ENCODE measurements around the gene FAM241A.
"Not testable (repeated sequence)": the region's sequence is repeated elsewhere in the genome, so short reads cannot be mapped to it uniquely, and the experiment has no call there.

FAM241A gene

GRCh38 chr4:112145326-112145789, at the start of gene FAM241A:
Gene FAM241A (plus strand): TSS chr4:112145454. CDS start chr4:112145581, 127 bp downstream.
- DNase-seq = peak; percentile 88 to 89

DNA sequence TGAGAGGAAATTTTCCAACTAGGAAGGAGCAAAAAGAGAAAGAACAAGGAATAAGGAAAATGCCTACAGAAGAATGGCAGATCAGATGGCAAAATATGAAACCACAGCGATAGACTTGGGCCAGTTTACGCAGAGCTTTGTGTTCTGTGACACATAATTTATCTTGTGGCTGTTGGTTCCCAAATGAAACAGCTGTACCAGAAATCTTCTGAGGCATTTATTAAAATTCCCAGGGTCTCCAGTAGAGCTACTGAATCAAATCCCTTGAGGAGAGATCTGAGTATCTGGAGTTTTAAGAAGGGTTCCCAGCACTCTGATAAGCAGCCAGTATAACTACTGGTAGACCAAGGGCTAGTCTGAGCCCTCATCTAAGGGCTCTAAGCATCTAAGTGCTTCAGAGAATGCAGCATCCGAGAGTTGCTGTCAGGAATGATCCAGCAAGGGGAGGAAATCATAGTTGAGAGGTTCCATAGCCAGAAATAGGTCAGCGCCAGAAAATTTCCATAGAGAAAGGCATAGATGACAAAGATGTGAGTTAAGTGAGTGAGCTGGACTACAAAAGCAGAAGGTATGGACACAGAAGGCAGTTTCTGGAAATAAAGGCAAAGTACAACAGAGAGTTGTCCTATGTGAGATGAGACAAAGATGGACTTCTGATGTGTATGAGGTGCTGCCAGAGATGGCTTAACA, 46.3 kb upstream of the FAM241A start:
- DNase-seq = no peak

DNA sequence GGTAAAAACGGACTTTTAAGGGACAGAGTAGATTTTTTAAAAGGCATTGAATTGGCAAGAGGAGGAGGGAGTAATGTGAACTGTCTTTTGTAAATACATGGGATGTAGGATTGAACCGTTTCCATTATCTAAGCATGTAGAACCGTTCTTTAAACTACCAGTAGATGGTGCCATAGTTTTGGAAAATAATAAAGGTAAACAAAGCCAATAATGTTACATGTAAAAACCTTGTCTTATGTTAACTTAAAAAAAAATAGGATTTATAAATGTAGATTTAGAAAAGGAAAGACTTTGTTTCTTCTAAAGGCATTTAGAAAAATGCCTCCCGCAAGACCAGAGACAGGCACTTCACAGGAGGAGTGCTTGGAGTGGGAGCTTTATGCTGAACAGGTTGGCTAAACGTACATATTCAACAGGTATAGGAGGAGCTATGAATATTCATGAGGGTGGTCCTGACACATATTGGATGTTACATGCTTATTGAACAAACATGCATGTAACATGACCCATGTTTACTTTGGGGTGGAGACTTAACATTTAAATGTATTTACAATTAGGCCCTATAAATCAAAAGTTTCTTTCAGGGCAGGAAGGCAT, 45.5 kb upstream of the FAM241A start:
- DNase-seq = no peak

- DNase-seq = no peak
Measured at GRCh38 chr4:112102875-112103370, 42.3 kb upstream of the FAM241A start.

DNA sequence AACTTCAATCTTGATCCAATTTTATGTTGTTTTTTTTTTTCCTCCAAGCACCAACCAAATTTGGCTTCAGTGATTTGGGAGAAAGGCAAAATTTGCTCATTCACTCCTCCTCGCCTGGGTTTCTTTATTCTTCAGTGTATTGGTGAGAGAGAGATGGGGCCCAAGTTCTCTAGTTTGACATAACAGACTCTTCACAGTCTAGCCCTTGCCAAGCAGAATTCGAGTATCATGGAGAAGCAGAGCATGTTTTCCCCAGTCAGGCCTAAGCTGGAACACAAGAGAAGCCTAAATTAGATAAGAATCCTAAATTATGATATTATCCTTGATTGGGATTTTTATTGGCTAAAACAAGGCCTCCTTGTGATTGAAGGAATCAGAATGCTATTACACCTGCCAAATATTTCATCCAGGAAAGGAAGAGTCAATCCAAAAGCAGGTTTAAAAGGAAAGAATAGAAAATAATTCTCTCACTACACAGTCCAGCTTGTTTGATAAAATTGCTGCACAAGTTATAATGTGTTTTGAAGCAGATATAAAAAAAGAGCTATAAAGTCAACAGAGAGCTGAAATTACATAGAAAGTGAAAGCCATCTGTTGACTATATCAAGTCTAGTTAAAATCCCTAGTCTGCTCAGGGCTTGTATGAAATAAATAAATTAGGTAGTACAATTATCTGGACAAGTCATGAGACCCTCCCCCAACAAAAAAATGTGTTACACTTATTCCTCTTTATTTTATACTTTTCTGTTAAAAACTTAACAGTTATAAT, 39.9 kb upstream of the FAM241A start:
- no peak for DNase-seq

- no peak for DNase-seq
Measured at GRCh38 chr4:112109360-112110058, 35.7 kb upstream of the FAM241A start.

DNA sequence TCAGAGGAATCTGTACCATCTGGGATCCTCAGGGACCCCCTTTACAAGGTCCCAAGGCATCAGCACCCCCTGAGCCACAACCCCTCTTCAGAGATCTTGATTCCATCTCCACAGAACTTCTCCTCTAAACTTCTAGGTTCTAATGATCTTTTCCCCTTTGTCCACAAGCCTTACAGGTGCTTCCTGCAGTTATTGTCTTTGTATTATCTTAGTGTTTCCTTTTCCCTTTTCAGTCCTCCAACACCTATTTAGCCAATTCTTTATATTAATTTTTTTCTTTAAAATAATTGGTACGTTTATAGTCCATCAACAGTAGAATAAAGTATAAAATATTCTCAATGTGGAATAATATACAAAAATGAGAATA, 35.2 kb upstream of the FAM241A start:
- no peak for DNase-seq

DNA sequence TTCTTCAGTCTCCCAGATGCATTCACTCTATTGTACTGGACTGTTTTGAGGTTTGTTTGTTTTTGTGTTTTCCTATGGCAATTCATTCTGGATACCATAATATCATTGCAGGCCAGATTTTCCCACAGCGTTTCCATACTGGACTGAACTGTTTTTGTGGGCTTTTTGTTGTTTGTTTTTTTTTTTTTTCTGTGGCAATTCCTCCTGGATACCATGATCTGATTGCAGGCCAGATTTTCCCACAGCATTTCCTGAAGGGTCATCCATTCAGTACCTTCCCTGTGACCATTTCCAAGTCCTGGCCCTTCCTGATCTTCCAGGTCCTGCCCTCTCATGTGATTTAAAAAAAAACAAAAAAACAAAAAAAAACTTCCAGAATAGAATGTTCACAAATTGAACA, 33.9 kb upstream of the FAM241A start:
- DNase-seq = no peak

GRCh38 chr4:112112095-112112494, 33.2 kb upstream of the FAM241A start:
- DNase-seq = not testable (repeated sequence)

GRCh38 chr4:112112590-112113170, 32.6 kb upstream of the FAM241A start:
- no peak for DNase-seq

DNA sequence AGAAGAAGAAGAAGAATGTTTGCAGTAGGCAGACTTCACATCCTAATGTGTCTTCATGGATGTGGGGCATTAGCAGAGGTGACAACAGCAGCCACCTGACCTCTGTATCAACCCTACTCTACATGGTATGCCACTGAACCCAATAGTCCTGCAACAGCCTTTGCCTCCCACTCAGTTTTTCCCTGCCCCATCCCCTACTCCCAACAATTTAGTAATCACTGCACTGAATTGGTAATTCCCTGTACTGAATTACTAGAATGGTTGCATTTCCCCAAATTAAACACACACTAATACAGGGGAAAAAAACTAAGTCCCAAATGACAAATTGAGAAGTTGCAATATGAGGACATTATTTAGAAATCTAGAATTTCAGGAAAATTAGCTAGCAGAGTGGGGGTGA, 31.4 kb upstream of the FAM241A start:
- DNase-seq = no peak

GRCh38 chr4:112114452-112114851, 30.8 kb upstream of the FAM241A start:
- no peak for DNase-seq

- no peak for DNase-seq
Measured at GRCh38 chr4:112118742-112119352, 26.4 kb upstream of the FAM241A start.

- DNase-seq = no peak
Measured at GRCh38 chr4:112119353-112119783, 25.9 kb upstream of the FAM241A start.

DNA sequence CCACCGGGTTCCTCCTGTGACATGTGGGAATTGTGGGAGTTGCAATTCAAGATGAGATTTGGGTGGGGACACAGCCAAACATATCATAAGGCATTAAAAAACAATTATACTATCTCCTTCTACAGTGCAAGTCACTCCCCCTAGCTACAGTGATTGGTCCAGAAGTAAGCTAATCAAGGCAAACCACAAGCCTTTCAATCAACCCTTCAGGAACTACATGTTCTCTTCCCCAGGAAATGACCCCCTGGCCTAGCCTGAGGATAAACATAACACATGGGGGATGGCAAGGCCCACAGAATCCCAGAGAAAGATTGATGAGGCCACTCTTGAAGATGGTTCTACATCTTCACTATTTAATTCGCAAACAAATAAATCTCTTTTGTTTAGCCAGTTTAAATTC, 25.2 kb upstream of the FAM241A start:
- DNase-seq = no peak

DNA sequence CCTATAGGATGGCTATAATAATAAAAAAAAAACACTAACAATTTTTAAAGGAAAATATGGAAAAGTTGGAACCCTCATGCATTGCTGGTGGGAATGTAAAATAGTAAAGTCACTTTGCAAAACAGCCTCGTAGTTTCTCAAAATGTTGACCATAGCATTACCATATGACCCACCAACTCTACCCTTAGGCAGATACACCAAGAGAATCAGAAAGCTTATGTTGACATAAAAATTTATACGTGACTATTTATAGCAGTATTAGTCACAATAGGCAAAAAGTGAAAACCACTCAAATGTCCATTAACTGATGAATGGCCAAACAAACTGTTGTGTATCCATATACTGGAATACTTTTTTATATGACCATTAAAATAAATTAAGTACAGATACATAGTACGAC, 19.8 kb upstream of the FAM241A start:
- DNase-seq = no peak

- DNase-seq = no peak
Measured at GRCh38 chr4:112127048-112127637, 18.1 kb upstream of the FAM241A start.

DNA sequence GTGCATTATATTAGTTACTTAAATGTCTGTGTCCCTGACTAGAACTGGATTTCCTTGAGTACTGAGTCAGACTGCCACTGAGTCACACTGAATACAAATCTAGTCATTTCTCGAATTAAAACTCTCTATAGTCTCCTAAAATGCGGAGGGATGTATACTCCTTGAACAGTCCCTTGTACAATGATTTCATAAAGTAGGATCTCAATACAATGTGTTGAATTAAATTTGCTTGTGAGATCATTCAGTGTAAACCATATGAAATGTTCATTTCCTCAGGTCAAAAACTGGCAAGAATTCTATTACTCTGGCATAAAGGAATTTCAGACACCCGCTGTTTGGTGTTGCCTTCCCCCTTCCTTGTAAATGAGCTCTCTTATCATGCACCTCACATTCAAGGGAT, 17.5 kb upstream of the FAM241A start:
- no peak for DNase-seq

- no peak for DNase-seq
Measured at GRCh38 chr4:112128452-112128851, 16.8 kb upstream of the FAM241A start.

DNA sequence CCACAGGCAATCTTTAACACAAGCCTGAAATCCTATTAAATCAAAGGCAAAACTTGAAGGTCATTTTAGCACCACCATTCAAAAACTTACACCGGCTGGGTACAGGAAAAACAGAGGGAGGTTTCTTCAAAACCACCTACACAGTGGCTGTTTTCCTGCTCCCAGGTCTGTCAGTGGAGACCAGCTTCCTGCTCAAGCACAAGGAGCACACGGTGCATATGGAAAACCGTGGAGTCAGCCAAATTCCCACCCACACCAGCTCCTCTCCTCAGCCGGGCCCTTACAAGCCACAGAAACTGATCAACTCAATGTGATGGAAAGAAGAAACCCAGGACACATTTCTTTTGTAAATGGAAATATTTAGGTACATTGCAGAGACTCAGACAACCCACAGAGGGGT, 14.3 kb upstream of the FAM241A start:
- no peak for DNase-seq

- no peak for DNase-seq
Measured at GRCh38 chr4:112136551-112136950, 8.7 kb upstream of the FAM241A start.

GRCh38 chr4:112138538-112138937, 6.7 kb upstream of the FAM241A start:
- no peak for DNase-seq

All from activated CD4-positive, alpha-beta T cell treated with anti-CD3 and anti-CD28 coated beads, Interleukin-2, amount 50 U/mL, for 4 hours (primary cell).